SJSA1 (cell line): ENCODE measurements around the gene ATG13. TPM values are rescaled to one million over a fixed set of nuclear protein-coding genes. Genes with fewer than 3 reads are reported as not detected.
A peak's percentile ranks its signal among the peaks of the same experiment; 100 is the strongest.

Source experiments
- DNase-seq, 2 experiments: peaks; one replicate each; pipeline ENCODE4 v3.0.0-alpha.2; 2015 to 2020; ENCODE audit warnings: low spot score in 2 of 2, low read depth in 1 of 2
- H3K27ac ChIP-seq: fragments of 250-450 bp; sonication (Bioruptor Pico); 2 replicates; pipeline ENCODE4 v1.5.1; 2020; ENCODE audit warnings: mild to moderate bottlenecking, moderate library complexity
- H3K27me3 ChIP-seq: fragments of 250-450 bp; sonication (Bioruptor Pico); replicated peaks from 2 replicates; pipeline ENCODE4 v1.5.1; 2020; ENCODE audit warnings: mild to moderate bottlenecking, moderate library complexity
- H3K36me3 ChIP-seq: fragments of 250-450 bp; sonication (Bioruptor Pico); 2 replicates; pipeline ENCODE4 v1.5.1; 2020; ENCODE audit warnings: mild to moderate bottlenecking
- H3K4me1 ChIP-seq: fragments of 250-450 bp; sonication (Bioruptor Pico); replicated peaks from 2 replicates; pipeline ENCODE4 v1.6.1; 2021; ENCODE audit warnings: mild to moderate bottlenecking
- H3K4me3 ChIP-seq: fragments of 250-450 bp; sonication (Bioruptor Pico); 2 replicates; pipeline ENCODE4 v1.5.1; 2020; ENCODE audit warnings: mild to moderate bottlenecking
- H3K9me3 ChIP-seq: fragments of 250-450 bp; sonication (Bioruptor Pico); replicated peaks from 2 replicates; pipeline ENCODE4 v1.5.1; 2020; ENCODE audit warnings: mild to moderate bottlenecking
- total RNA-seq: library from RNA; depleted of rRNA; stranded (reverse); fragments of >200 nt; shearing (Covaris generic); gene quantifications from 2 replicates; pipeline ENCODE4 v1.2.3, GENCODE V29; 2014

Gene ATG13
- total RNA-seq, 1 experiment from 2014 or later: 44.4 TPM

GRCh38 chr11:46597609-46598219, 19.6 kb upstream of the ATG13 start:
- no peak for DNase-seq
- no peak overlapping the region for H3K27ac ChIP-seq
- no peak overlapping the region for H3K4me3 ChIP-seq
- H3K36me3 ChIP-seq: peaks cover 6% of the 10 kb centered on the region; the same call in 1 of the 2 replicates
- peaks cover 10% of the 10 kb centered on the region for H3K4me1 ChIP-seq
- no peaks in the 10 kb centered on the region for H3K27me3 ChIP-seq
- no peaks in the 10 kb centered on the region for H3K9me3 ChIP-seq

- no peak overlapping the region for H3K27ac ChIP-seq
These were observed 17.8 kb upstream of the ATG13 start for GRCh38 chr11:46599340-46600193.

GRCh38 chr11:46600194-46600960, 17.0 kb upstream of the ATG13 start:
- Histone ChIP-seq H3K9me3 (no peaks in the 10 kb centered on the region), H3K27ac (no peak overlapping the region), H3K27me3 (no peaks in the 10 kb centered on the region), H3K36me3 (peaks cover 7% of the 10 kb centered on the region; the same call in 1 of the 2 replicates), H3K4me1 (no peaks in the 10 kb centered on the region), H3K4me3 (no peak overlapping the region)
- no peak for DNase-seq

More at GRCh38 chr11:46599340-46600193, 17.8 kb upstream of the ATG13 start:
- no peaks in the 10 kb centered on the region for H3K9me3 ChIP-seq
- H3K27me3 ChIP-seq: no peaks in the 10 kb centered on the region
- no peak for DNase-seq
- H3K36me3 ChIP-seq: peaks cover 7% of the 10 kb centered on the region; the same call in 1 of the 2 replicates
- H3K4me1 ChIP-seq: no peaks in the 10 kb centered on the region
- H3K4me3 ChIP-seq: no peak overlapping the region

- no peaks in the 10 kb centered on the region for H3K4me1 ChIP-seq
- no peak overlapping the region for H3K4me3 ChIP-seq
- H3K27ac ChIP-seq: no peak overlapping the region
- H3K9me3 ChIP-seq: no peaks in the 10 kb centered on the region
- no peaks in the 10 kb centered on the region for H3K27me3 ChIP-seq
- no peak for DNase-seq
- H3K36me3 ChIP-seq: peaks cover 7% of the 10 kb centered on the region; the same call in 1 of the 2 replicates
These were observed 16.2 kb upstream of the ATG13 start for GRCh38 chr11:46601129-46601528.

- Histone ChIP-seq H3K27ac (no peak overlapping the region), H3K4me3 (no peak overlapping the region), H3K27me3 (no peaks in the 10 kb centered on the region), H3K36me3 (peaks cover 7% of the 10 kb centered on the region; the same call in 1 of the 2 replicates), H3K4me1 (no peaks in the 10 kb centered on the region), H3K9me3 (no peaks in the 10 kb centered on the region)
- no peak for DNase-seq
These were observed 13.5 kb upstream of the ATG13 start for GRCh38 chr11:46603704-46604308.

GRCh38 chr11:46604796-46605195, 12.6 kb upstream of the ATG13 start:
- no peaks in the 10 kb centered on the region for H3K9me3 ChIP-seq
- no peak overlapping the region for H3K27ac ChIP-seq
- H3K27me3 ChIP-seq: no peaks in the 10 kb centered on the region
- peaks cover 7% of the 10 kb centered on the region; the same call in 1 of the 2 replicates for H3K36me3 ChIP-seq
- H3K4me3 ChIP-seq: no peak overlapping the region
- DNase-seq: no peak
- H3K4me1 ChIP-seq: no peaks in the 10 kb centered on the region

GRCh38 chr11:46607516-46607915, 9.8 kb upstream of the ATG13 start:
- Histone ChIP-seq H3K27me3 (no peaks in the 10 kb centered on the region), H3K36me3 (peaks cover 3% of the 10 kb centered on the region; the same call in 1 of the 2 replicates), H3K9me3 (no peaks in the 10 kb centered on the region), H3K4me3 (no peak overlapping the region), H3K4me1 (no peaks in the 10 kb centered on the region), H3K27ac (no peak overlapping the region)
- no peak for DNase-seq

GRCh38 chr11:46609386-46609785, 8.0 kb upstream of the ATG13 start:
- no peaks in the 10 kb centered on the region for H3K9me3 ChIP-seq
- no peaks in the 10 kb centered on the region for H3K4me1 ChIP-seq
- H3K36me3 ChIP-seq: no peaks in the 10 kb centered on the region
- H3K4me3 ChIP-seq: no peak overlapping the region
- no peaks in the 10 kb centered on the region for H3K27me3 ChIP-seq
- no peak for DNase-seq
- no peak overlapping the region for H3K27ac ChIP-seq

- H3K36me3 ChIP-seq: no peaks in the 10 kb centered on the region
- no peaks in the 10 kb centered on the region for H3K27me3 ChIP-seq
- H3K4me3 ChIP-seq: no peak overlapping the region
- no peak overlapping the region for H3K27ac ChIP-seq
- no peak for DNase-seq
- peaks cover 8% of the 10 kb centered on the region for H3K4me1 ChIP-seq
- H3K9me3 ChIP-seq: no peaks in the 10 kb centered on the region
These were observed 5.6 kb upstream of the ATG13 start for GRCh38 chr11:46611526-46612304.

- no peak overlapping the region for H3K27ac ChIP-seq
- no peak overlapping the region for H3K4me3 ChIP-seq
- no peaks in the 10 kb centered on the region for H3K9me3 ChIP-seq
- H3K36me3 ChIP-seq: no peaks in the 10 kb centered on the region
- no peak for DNase-seq
- no peaks in the 10 kb centered on the region for H3K27me3 ChIP-seq
- peaks cover 8% of the 10 kb centered on the region for H3K4me1 ChIP-seq
These were observed 5.0 kb upstream of the ATG13 start for GRCh38 chr11:46612326-46612725.

- no peaks in the 10 kb centered on the region for H3K36me3 ChIP-seq
- H3K4me3 ChIP-seq: no peak overlapping the region
- H3K27ac ChIP-seq: no peak overlapping the region
- peaks cover 12% of the 10 kb centered on the region for H3K4me1 ChIP-seq
- H3K9me3 ChIP-seq: no peaks in the 10 kb centered on the region
- no peak for DNase-seq
- no peaks in the 10 kb centered on the region for H3K27me3 ChIP-seq
These were observed 1.6 kb upstream of the ATG13 start for GRCh38 chr11:46615756-46616155.

GRCh38 chr11:46616551-46617133, 711 bp upstream of the ATG13 start:
- no peaks in the 10 kb centered on the region; the same call in 1 of the 2 replicates for H3K36me3 ChIP-seq
- peak overlapping the region; percentile 72 for H3K4me3 ChIP-seq
- H3K27ac ChIP-seq: peak overlapping the region; percentile 99
- DNase-seq: no peak
- no peaks in the 10 kb centered on the region for H3K27me3 ChIP-seq
- H3K4me1 ChIP-seq: peaks cover 12% of the 10 kb centered on the region
- H3K9me3 ChIP-seq: no peaks in the 10 kb centered on the region
